ENCODE results near the gene LGALS16.
"Not testable (repeated sequence)": the region's sequence is repeated elsewhere in the genome, so short reads cannot be mapped to it uniquely, and the experiment has no call there.

The LGALS16 gene

GRCh38 chr19:39655613-39656012, at the start of gene LGALS16:
TSS of gene LGALS16 (plus strand) at chr19:39655913. CDS start at chr19:39655962, 49 bp downstream.
- TF ChIP-seq CTCF (IDR thresholded peaks at IDR 0.05; ENCODE audit: low read depth, low read length, missing control alignments): no peak
- no peak for DNase-seq (ENCODE audit: extremely low read depth, low read depth)
- no peak within 1 kb of the TSS for H3K4me3 ChIP-seq (replicated peaks; ENCODE audit: low read depth, low read length)

- TF ChIP-seq CTCF (IDR thresholded peaks at IDR 0.05; ENCODE audit: low read depth, low read length, missing control alignments): no peak
- DNase-seq (ENCODE audit: extremely low read depth, low read depth): no peak
- no peak overlapping the region for H3K4me3 ChIP-seq (replicated peaks; ENCODE audit: low read depth, low read length)
These were observed 48.7 kb upstream of the LGALS16 start for GRCh38 chr19:39607021-39607420.

- no peak for TF ChIP-seq CTCF (IDR thresholded peaks at IDR 0.05; ENCODE audit: low read depth, low read length, missing control alignments)
- no peak for DNase-seq (ENCODE audit: extremely low read depth, low read depth)
- H3K4me3 ChIP-seq (replicated peaks; ENCODE audit: low read depth, low read length): no peak overlapping the region
These were observed 48.2 kb upstream of the LGALS16 start for GRCh38 chr19:39607561-39607960.

- no peak for DNase-seq (ENCODE audit: extremely low read depth, low read depth)
- H3K4me3 ChIP-seq (replicated peaks; ENCODE audit: low read depth, low read length): no peak overlapping the region
- TF ChIP-seq CTCF (IDR thresholded peaks at IDR 0.05; ENCODE audit: low read depth, low read length, missing control alignments): no peak
These were observed 42.1 kb upstream of the LGALS16 start for GRCh38 chr19:39613597-39613996.

GRCh38 chr19:39617745-39618144, 38.0 kb upstream of the LGALS16 start:
- H3K4me3 ChIP-seq (replicated peaks; ENCODE audit: low read depth, low read length): no peak overlapping the region
- no peak for DNase-seq (ENCODE audit: extremely low read depth, low read depth)
- no peak for TF ChIP-seq CTCF (IDR thresholded peaks at IDR 0.05; ENCODE audit: low read depth, low read length, missing control alignments)

GRCh38 chr19:39623946-39624345, 31.8 kb upstream of the LGALS16 start:
- no peak for DNase-seq (ENCODE audit: extremely low read depth, low read depth)
- H3K4me3 ChIP-seq (replicated peaks; ENCODE audit: low read depth, low read length): no peak overlapping the region
- TF ChIP-seq CTCF (IDR thresholded peaks at IDR 0.05; ENCODE audit: low read depth, low read length, missing control alignments): no peak

GRCh38 chr19:39627631-39628030, 28.1 kb upstream of the LGALS16 start:
- not testable (repeated sequence) for H3K4me3 ChIP-seq (replicated peaks; ENCODE audit: low read depth, low read length); DNase-seq (ENCODE audit: extremely low read depth, low read depth)
